H9 (cell line): Measurements from ENCODE around the gene TTC3. TPM values are rescaled to one million over a fixed set of nuclear protein-coding genes. Genes with fewer than 3 reads are reported as not detected.

Source experiments
- DNase-seq: peaks from one replicate; pipeline ENCODE4 v3.0.0-alpha.2; 2017
- H2AFZ ChIP-seq: one replicate; pipeline ENCODE4 v1.6.1; 2013; ENCODE audit warnings: mild to moderate bottlenecking, low read length, control low read depth, moderate library complexity
- H2AK5ac ChIP-seq: 2 replicates; pipeline ENCODE4 v1.6.1; 2013; ENCODE audit warnings: low read length, control low read depth, mixed read lengths; ENCODE audit not compliant: insufficient read length
- H2BK120ac ChIP-seq: one replicate; pipeline ENCODE4 v1.6.1; 2013; ENCODE audit warnings: low read depth, mild to moderate bottlenecking, low read length, control low read depth, inconsistent platforms; ENCODE audit not compliant: poor library complexity, severe bottlenecking
- H2BK12ac ChIP-seq: 2 replicates; pipeline ENCODE4 v1.6.1; 2013; ENCODE audit warnings: low read length, control low read depth, mixed read lengths, low read depth; ENCODE audit not compliant: insufficient read length
- H2BK15ac ChIP-seq: 2 replicates; pipeline ENCODE4 v1.6.1; 2013; ENCODE audit warnings: low read depth, low read length, control low read depth
- H2BK20ac ChIP-seq: one replicate; pipeline ENCODE4 v1.6.1; 2013; ENCODE audit warnings: low read depth, mild to moderate bottlenecking, low read length, control low read depth, inconsistent platforms; ENCODE audit not compliant: poor library complexity, severe bottlenecking
- H2BK5ac ChIP-seq: 2 replicates; pipeline ENCODE4 v1.6.1; 2013; ENCODE audit warnings: low read length, control low read depth, mixed read lengths; ENCODE audit not compliant: insufficient read length
- H3K14ac ChIP-seq: 2 replicates; pipeline ENCODE4 v1.6.1; 2013; ENCODE audit warnings: low read length, control low read depth; ENCODE audit not compliant: insufficient read depth
- H3K18ac ChIP-seq: 2 replicates; pipeline ENCODE4 v1.6.1; 2013; ENCODE audit warnings: low read depth, mild to moderate bottlenecking, mixed read lengths, low read length, control low read depth; ENCODE audit not compliant: insufficient read length
- H3K23ac ChIP-seq: 2 replicates; pipeline ENCODE4 v1.6.1; 2013; ENCODE audit warnings: low read length, control low read depth, mixed read lengths, low read depth; ENCODE audit not compliant: insufficient read length
- H3K23me2 ChIP-seq: 2 replicates; pipeline ENCODE4 v1.6.1; 2013; ENCODE audit warnings: low read depth, mild to moderate bottlenecking, mixed read lengths, low read length, control low read depth; ENCODE audit not compliant: insufficient read length, poor library complexity, severe bottlenecking
- H3K27ac ChIP-seq: 2 replicates; pipeline ENCODE4 v1.5.1; 2013; ENCODE audit warnings: low read length, control low read depth, mixed read lengths, low read depth; ENCODE audit not compliant: insufficient read length
- H3K27me3 ChIP-seq: 2 replicates; pipeline ENCODE4 v1.6.1; 2013; ENCODE audit warnings: low read length, control low read depth, inconsistent platforms; ENCODE audit not compliant: insufficient read depth
- H3K4ac ChIP-seq: 2 replicates; pipeline ENCODE4 v1.6.1; 2013; ENCODE audit warnings: low read depth, mild to moderate bottlenecking, control low read depth, inconsistent platforms, low read length, moderate library complexity
- H3K4me1 ChIP-seq: 2 replicates; pipeline ENCODE4 v1.6.1; 2013; ENCODE audit warnings: low read length, control low read depth, inconsistent platforms; ENCODE audit not compliant: insufficient read depth
- H3K4me2 ChIP-seq: 2 replicates; pipeline ENCODE4 v1.6.1; 2013; ENCODE audit warnings: low read length, control low read depth, mixed read lengths; ENCODE audit not compliant: insufficient read length, insufficient read depth
- H3K56ac ChIP-seq: 2 replicates; pipeline ENCODE4 v1.6.1; 2013; ENCODE audit warnings: low read depth, mild to moderate bottlenecking, mixed read lengths, low read length, control low read depth; ENCODE audit not compliant: insufficient read length
- H3K79me1 ChIP-seq: 2 replicates; pipeline ENCODE4 v1.6.1; 2013; ENCODE audit warnings: low read depth, mild to moderate bottlenecking, moderate library complexity, low read length, control low read depth, inconsistent platforms; ENCODE audit not compliant: insufficient read depth, poor library complexity, severe bottlenecking
- H3K79me2 ChIP-seq: 2 replicates; pipeline ENCODE4 v1.6.1; 2013; ENCODE audit warnings: low read length, control low read depth, inconsistent platforms; ENCODE audit not compliant: insufficient read depth
- H3K9ac ChIP-seq: 2 replicates; pipeline ENCODE4 v1.6.1; 2013; ENCODE audit warnings: low read length, control low read depth, mixed read lengths; ENCODE audit not compliant: insufficient read length; ENCODE audit errors: extremely low read depth
- H3K9me3 ChIP-seq: one replicate; pipeline ENCODE4 v1.6.1; 2013; ENCODE audit warnings: low read depth, low read length, inconsistent platforms; ENCODE audit not compliant: control insufficient read depth
- H3T11ph ChIP-seq: one replicate; pipeline ENCODE4 v1.6.1; 2013; ENCODE audit warnings: mild to moderate bottlenecking, low read length, control low read depth, inconsistent platforms
- H4K20me1 ChIP-seq: one replicate; pipeline ENCODE4 v1.6.1; 2013; ENCODE audit not compliant: control insufficient read depth, insufficient read length, insufficient read depth
- H4K5ac ChIP-seq: 2 replicates; pipeline ENCODE4 v1.6.1; 2013; ENCODE audit warnings: low read depth, mild to moderate bottlenecking, mixed read lengths, low read length, control low read depth; ENCODE audit not compliant: insufficient read length
- H4K8ac ChIP-seq: replicated peaks from 2 replicates; pipeline ENCODE4 v1.6.1; 2013; ENCODE audit warnings: low read length, control low read depth, mixed read lengths, low read depth; ENCODE audit not compliant: insufficient read length
- H4K91ac ChIP-seq: 2 replicates; pipeline ENCODE4 v1.6.1; 2013; ENCODE audit warnings: low read depth, mild to moderate bottlenecking, moderate library complexity, mixed read lengths, low read length, control low read depth; ENCODE audit not compliant: insufficient read length
- H3K27ac Mint-ChIP-seq, 3 experiments: 2 replicates in 2 of 3; 3 replicates in 1 of 3; pipeline ENCODE4 v1.8.0; 2020 to 2021; ENCODE audit warnings: mixed read lengths in 3 of 3, mild to moderate bottlenecking in 1 of 3, moderate library complexity in 1 of 3
- H3K27me3 Mint-ChIP-seq: 2 replicates; pipeline ENCODE4 v1.8.0; 2021; ENCODE audit warnings: low read depth, mild to moderate bottlenecking, moderate library complexity, mixed read lengths
- H3K36me3 Mint-ChIP-seq, 3 experiments: 2 replicates in 2 of 3; 3 replicates in 1 of 3; pipeline ENCODE4 v1.8.0; 2020 to 2021; ENCODE audit warnings: low read depth in 3 of 3, mixed read lengths in 3 of 3; ENCODE audit not compliant: insufficient read depth in 1 of 3
- H3K4me1 Mint-ChIP-seq, 2 experiments: 2 replicates each; pipeline ENCODE4 v1.8.0; 2020; ENCODE audit warnings: mixed read lengths in 2 of 2
- H3K4me3 Mint-ChIP-seq, 2 experiments: 2 replicates in 1 of 2; 3 replicates in 1 of 2; pipeline ENCODE4 v1.8.0; 2020 to 2021; ENCODE audit warnings: mild to moderate bottlenecking in 2 of 2, mixed read lengths in 2 of 2, moderate library complexity in 1 of 2
- H3K9me3 Mint-ChIP-seq, 2 experiments: 2 replicates in 1 of 2; 3 replicates in 1 of 2; pipeline ENCODE4 v1.8.0; 2020; ENCODE audit warnings: mild to moderate bottlenecking in 2 of 2, mixed read lengths in 2 of 2, moderate library complexity in 1 of 2
- CTCF ChIP-seq: fragments of 200-600 bp; sonication (generic); conservative IDR thresholded peaks from 3 replicates; pipeline ENCODE4 v1.8.0; 2021; ENCODE audit warnings: antibody characterized with exemption, mild to moderate bottlenecking
- WGBS: extraction: QIAGEN DNeasy Blood & Tissue Kit; methylation state at CpG from one replicate; pipeline ENCODE4 v1.1.7; 2013; ENCODE audit warnings: missing lambda C conversion rate, low lambda C conversion rate, mixed read lengths; ENCODE audit not compliant: insufficient read length; ENCODE audit errors: extremely low coverage; 5-methylcytosine and 5-hydroxymethylcytosine counted together
- total RNA-seq: library from RNA; stranded (reverse); gene quantifications from 2 replicates; pipeline ENCODE4 v1.2.1, GENCODE V29; 2021

The TTC3 gene
- total RNA-seq, 1 experiment from 2014 or later: 46.5 TPM

- Histone ChIP-seq H3T11ph (no peak overlapping the region), H4K5ac (no peak overlapping the region), H4K91ac (no peak overlapping the region), H3K4me1 (no peaks in the 10 kb centered on the region), H3K79me1 (no peaks in the 10 kb centered on the region), H3K9ac (no peak overlapping the region), H3K23ac (no peak overlapping the region), H3K79me2 (no peaks in the 10 kb centered on the region), H3K18ac (no peak overlapping the region), H4K8ac (no peak overlapping the region), H4K20me1 (no peaks in the 10 kb centered on the region), H2BK5ac (no peak overlapping the region), H2BK20ac (no peak overlapping the region), H2BK15ac (no peak overlapping the region), H3K27me3 (no peaks in the 10 kb centered on the region), H2AK5ac (no peak overlapping the region), H3K14ac (no peak overlapping the region), H3K23me2 (no peaks in the 10 kb centered on the region), H2BK120ac (no peak overlapping the region), H3K27ac (no peak overlapping the region), H3K4ac (no peak overlapping the region), H3K56ac (no peak overlapping the region), H3K4me2 (no peak overlapping the region), H3K9me3 (peaks cover 8% of the 10 kb centered on the region), H2BK12ac (no peak overlapping the region), H2AFZ (no peak overlapping the region)
- no peak overlapping the region for H3K4me3 Mint-ChIP-seq
- no peak for DNase-seq
- H3K27ac Mint-ChIP-seq: no peak overlapping the region
- no CpG with 5 or more reads among the region's 7 CpGs for WGBS
- H3K36me3 Mint-ChIP-seq: peaks cover 9 to 20% (median 10%) of the 10 kb centered on the region in 3 experiments; a peak in 6 of 7 replicates
- no peaks in the 10 kb centered on the region; the same call in 1 of the 2 replicates for H3K27me3 Mint-ChIP-seq
- H3K9me3 Mint-ChIP-seq: peaks cover 20 to 23% of the 10 kb centered on the region in 2 experiments
- H3K4me1 Mint-ChIP-seq: peaks cover 6% of the 10 kb centered on the region in 2 experiments; a peak in 3 of 4 replicates
- TF ChIP-seq CTCF: no peak
Measured at GRCh38 chr21:37210130-37210529, 137.1 kb downstream of the TTC3 start.
